HUDEP-2 (cell line): ENCODE measurements around the gene NYAP1.
"Not testable (repeated sequence)": the region's sequence is repeated elsewhere in the genome, so short reads cannot be mapped to it uniquely, and the experiment has no call there.

Experiments
- DNase-seq, 76 experiments: peaks; one replicate each; lab custom pipeline; 2025; ENCODE audit not compliant: unreplicated experiment in 76 of 76; lab: John Stamatoyannopoulos, UW

NYAP1 gene

GRCh38 chr7:100483722-100484672 is at the start of gene NYAP1:
Gene NYAP1, plus strand, starts transcription at chr7:100483927. Its CDS starts 1,385 bp downstream, at chr7:100485312.
- DNase-seq, result peak in 25 of 76 experiments; percentile 14 to 66 (median 44)

GRCh38 chr7:100434297-100435144 is 49.2 kb upstream of the NYAP1 start:
- DNase-seq, result no peak

DNA sequence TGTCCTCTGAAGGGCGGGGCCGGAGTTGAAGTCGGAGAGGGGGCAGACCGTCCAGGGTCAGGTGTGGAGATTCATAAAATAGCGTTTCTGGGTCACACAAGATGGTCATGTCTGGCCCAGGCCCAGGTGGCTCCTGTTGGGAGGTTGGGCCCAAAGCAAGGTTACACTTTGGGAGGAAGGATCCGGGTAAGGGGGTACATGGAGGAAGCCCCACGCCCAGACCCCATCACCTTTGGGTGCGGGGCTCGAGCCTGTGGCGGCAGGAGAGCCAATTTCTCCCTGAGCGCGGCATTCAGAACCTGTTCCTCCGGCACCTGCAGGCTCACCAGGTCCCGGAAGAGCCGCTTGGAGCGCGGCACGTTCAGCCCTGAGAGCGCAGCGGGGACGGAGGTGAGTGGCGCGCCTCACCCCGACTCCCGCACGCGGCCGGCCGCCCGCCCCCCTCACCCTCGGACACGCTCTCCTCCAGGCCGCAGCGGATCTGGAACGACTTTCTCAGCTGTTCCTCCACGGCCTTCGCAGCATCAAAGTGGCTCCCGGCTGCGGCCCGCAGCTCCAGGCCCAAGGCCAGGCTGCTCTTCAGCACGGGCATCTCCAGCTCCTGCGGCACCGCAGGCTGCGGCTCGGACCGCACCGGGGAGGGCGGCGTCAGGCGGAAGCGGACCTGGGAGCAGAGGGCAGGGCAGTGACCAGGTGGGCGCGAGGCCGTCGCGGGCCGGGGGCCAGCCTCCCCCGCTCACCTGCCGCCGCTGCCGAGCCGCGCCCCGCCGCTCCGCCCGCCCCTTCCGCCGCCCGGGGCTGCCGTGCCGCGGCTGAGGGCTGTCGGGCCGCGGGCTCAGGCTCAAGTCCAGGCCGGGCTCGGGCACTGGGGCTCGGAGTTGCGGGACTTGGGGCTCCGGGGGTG is 48.1 kb upstream of the NYAP1 start:
- DNase-seq, result peak in 23 of 76 experiments; percentile 7 to 61 (median 27)

- no peak for DNase-seq
Observed at GRCh38 chr7:100437150-100438100, 46.3 kb upstream of the NYAP1 start.

DNA sequence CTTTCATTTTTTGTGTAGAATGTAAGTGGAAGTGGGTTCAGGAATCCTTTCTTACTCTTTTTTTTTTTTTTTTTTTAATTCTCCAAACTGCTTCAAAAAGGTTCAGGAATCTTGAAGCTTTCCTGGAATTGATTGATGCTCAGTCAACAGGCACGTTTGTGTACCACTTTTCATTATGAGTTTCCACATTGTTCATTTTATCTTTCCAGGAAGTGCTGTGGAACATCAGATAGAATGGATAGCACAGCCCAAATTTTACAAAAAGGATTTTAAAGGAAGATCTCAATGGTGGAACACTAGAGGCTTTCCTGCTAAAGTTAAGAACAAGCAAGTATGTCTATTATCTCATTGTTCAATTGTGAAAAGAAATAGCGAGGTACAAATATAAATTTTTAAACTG is 45.6 kb upstream of the NYAP1 start:
- no peak for DNase-seq

- DNase-seq, result not testable (repeated sequence)
Observed at GRCh38 chr7:100438731-100439130, 45.0 kb upstream of the NYAP1 start.

DNA sequence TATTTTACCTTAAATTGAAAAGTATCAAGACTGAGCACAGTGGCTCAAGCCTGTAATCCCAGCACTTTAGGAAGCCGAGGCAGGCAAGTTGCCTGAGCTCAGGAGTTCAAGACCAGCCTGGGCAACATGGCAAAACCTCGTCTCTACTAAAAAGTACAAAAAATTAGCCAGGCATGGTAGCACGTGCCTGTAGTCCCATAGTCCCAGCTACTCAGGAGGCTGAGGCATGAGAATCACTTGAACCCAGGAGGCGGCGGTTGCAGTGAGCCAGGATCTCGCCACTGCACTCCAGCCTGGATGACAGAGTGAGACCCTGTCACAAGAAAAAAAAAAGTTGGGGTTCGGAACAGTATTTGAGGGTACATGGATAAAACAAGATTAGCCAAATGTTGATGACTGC is 44.5 kb upstream of the NYAP1 start:
- DNase-seq, result not testable (repeated sequence)

- DNase-seq, result no peak
Observed at GRCh38 chr7:100441641-100442535, 41.8 kb upstream of the NYAP1 start.

- DNase-seq, result no peak
Observed at GRCh38 chr7:100443096-100443840, 40.5 kb upstream of the NYAP1 start.

- DNase-seq, result peak in 20 of 76 experiments; percentile 3 to 50 (median 30)
Observed at GRCh38 chr7:100444311-100445278, 39.1 kb upstream of the NYAP1 start.

- no peak for DNase-seq
Observed at GRCh38 chr7:100446040-100446439, 37.7 kb upstream of the NYAP1 start.

DNA sequence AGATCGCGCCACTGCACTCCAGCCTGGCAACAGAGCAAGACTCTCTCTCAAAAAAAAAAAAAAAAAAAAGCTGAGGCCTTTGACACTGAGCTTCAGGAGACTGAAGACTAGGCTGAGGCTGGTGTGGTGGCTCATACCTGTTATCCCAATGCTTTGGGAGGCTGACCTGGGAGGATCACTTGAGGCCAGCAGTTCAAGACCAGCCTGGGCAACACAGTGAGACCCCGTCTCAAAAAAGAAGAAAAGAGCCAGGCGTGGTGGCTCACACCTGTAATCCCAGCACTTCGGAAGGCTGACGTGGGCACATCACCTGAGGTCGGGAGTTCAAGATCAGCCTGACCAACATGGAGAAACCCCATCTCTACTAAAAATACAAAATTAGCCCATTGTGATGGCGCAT is 36.4 kb upstream of the NYAP1 start:
- not testable (repeated sequence) for DNase-seq

- no peak for DNase-seq
Observed at GRCh38 chr7:100449190-100449795, 34.4 kb upstream of the NYAP1 start.

DNA sequence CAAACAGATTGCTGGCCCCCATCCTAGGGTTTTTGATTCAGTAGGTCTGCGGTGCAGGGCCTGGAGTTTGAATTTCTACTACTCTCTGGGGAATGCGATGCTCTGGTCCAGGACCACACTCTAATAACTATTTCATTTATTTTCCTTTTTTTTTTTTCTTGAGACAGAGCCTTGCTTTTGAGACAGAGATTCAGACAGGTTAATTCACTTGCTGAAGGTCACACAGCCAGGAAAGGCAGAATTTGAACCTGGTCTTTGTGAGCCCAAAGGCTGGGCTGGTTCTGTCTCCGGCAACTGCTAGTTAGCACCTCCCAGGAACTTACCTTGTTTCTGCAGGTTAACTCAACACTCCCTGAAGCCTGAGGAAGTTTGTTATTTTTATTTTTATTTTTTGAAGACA is 31.2 kb upstream of the NYAP1 start:
- DNase-seq, result no peak

DNA sequence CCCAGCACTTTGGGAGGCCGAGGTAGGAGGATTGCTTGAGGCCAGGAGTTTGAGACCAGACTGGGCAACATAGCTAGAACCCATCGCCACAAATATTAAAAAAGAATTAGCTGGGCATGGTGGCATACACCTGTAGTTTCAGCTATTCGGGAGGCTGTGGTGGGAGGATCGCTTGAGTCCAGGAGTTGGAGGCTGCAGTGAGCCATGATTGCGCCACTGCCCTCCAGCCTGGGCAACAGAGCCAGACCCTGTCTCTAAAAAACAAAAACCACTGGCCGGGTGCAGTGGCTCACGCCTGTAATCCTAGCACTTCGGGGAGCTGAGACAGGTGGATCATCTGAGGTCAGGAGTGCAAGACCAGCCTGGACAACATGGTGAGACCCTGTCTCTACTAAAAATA is 29.9 kb upstream of the NYAP1 start:
- not testable (repeated sequence) for DNase-seq

GRCh38 chr7:100455206-100455605 is 28.5 kb upstream of the NYAP1 start:
- no peak for DNase-seq
